ENCODE data around the gene RAB13. TPM values are rescaled to one million over a fixed set of nuclear protein-coding genes. Genes with fewer than 3 reads are reported as not detected.

The RAB13 gene
- total and polyA plus RNA-seq, 2 of the 8 experiments (the other 6 are each of a cell fraction or from before 2014, with no cell fraction given) = 70.5 to 157 TPM

DNA sequence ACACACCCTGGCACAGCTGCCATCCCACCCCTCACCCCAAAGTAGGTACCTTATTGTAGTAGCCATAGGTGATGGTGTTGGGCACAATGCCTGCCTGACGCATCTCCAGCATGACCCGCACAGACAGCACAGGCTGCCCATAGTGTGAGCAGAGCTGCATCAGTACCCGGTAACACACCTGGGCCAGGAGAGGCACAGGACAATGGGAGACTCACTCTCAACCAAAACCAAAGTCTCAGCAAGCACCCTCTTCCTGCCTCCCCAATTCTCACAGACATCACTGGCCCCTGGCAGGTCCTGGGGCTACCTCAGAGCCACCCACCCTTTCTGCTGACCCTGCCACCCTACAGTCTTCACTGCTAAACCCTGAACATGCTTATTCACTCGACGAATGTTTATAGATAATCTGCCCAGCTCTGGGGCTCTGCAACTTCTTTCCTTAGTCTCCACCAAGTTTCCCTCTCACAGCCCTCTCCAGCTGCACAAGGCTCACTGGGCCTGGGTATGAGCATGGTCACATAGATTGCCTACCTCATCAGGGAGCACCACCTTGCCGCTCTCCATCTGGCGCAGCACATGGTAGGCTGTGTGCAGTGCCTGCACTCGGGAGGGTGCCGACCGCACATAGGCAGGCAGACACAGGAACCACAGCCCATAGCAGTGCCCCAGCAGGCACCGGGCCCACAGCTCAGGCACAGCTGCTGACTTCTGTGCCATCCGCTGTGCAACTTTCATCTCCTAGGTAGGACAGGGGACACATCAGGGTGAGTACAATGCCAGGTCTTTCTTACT, 49.9 kb downstream of the RAB13 start:
- peaks cover 15 to 66% (median 51%) of the 10 kb centered on the region in 4 experiments for H3K36me3 ChIP-seq (ENCODE audit: control insufficient read depth in 2 of 4, insufficient read depth in 4 of 4, low read length in 3 of 4)
- no peak overlapping the region for H4K8ac ChIP-seq (ENCODE audit: extremely low read depth, insufficient read depth, low read length)
- H3K23me2 ChIP-seq (ENCODE audit: low read depth, low read length) = no peaks in the 10 kb centered on the region
- TF ChIP-seq SAP30 (IDR thresholded peaks at IDR 0.05; ENCODE audit: insufficient read depth, insufficient replicate concordance, low read length) = no peak
- TF ChIP-seq SUZ12 (IDR thresholded peaks at IDR 0.05; ENCODE audit: low read length) = no peak
- no peak for TF ChIP-seq BRCA1 (IDR thresholded peaks at IDR 0.05; ENCODE audit: low read depth, low read length)
- TF ChIP-seq GTF2F1 (IDR thresholded peaks at IDR 0.05; ENCODE audit: borderline replicate concordance, low read depth, low read length) = no peak
- H2AFZ ChIP-seq (ENCODE audit: low read length) = no peak overlapping the region
- ChIA-PET POLR2A (ENCODE audit: partially characterized antibody) (interaction anchor here (0.8 to 6.6 kb wide), 5 partner anchors 7 to 41 kb away, joined by 3 to 60 read pairs (median 8); partner anchors contain the start of genes DENND4B, GATAD2B and JTB), CTCF (ENCODE audit: partially characterized antibody) (interaction anchor here (1.8 kb wide), 1 partner anchor 13 kb away, joined by 5 read pairs; the partner anchor contains the start of gene GATAD2B)
- H2BK5ac ChIP-seq (ENCODE audit: low read depth, low read length) = no peak overlapping the region
- H2BK20ac ChIP-seq (ENCODE audit: low read length) = no peak overlapping the region
- H4K5ac ChIP-seq (ENCODE audit: insufficient read length, low read depth, low read length) = no peak overlapping the region
- no peak overlapping the region for H3K4me2 ChIP-seq (ENCODE audit: insufficient read depth in 1 of 2, low read depth in 2 of 2, low read length in 2 of 2)
- FAIRE-seq (no peak), DNase-seq (ENCODE audit: low read depth in 1 of 2, low spot score in 2 of 2) (no peak)
- H3K23ac ChIP-seq (ENCODE audit: insufficient read length) = no peak overlapping the region
- no peak overlapping the region for H3K56ac ChIP-seq (replicated peaks; ENCODE audit: insufficient read length, low read depth, low read length)
- no peak overlapping the region for H4K91ac ChIP-seq (replicated peaks; ENCODE audit: insufficient read length, low read length)
- no peak overlapping the region for H3K4ac ChIP-seq (replicated peaks; ENCODE audit: insufficient read length, low read depth, low read length)
- H2BK12ac ChIP-seq (ENCODE audit: low read depth, low read length) = no peak overlapping the region
- no peaks in the 10 kb centered on the region for H3K4me1 ChIP-seq (replicated peaks in 1 of 4; ENCODE audit: control insufficient read depth in 3 of 4, insufficient read depth in 4 of 4, low read length in 3 of 4)
- no peak overlapping the region for H2AK5ac ChIP-seq (ENCODE audit: low read depth, low read length)
- no peak overlapping the region for H2BK15ac ChIP-seq (ENCODE audit: low read length)
- H3K79me1 ChIP-seq (ENCODE audit: low read depth, low read length) = no peaks in the 10 kb centered on the region; the same call in 1 of the 2 replicates
- H3K9me3 ChIP-seq (ENCODE audit: insufficient read depth in 2 of 2, low read depth in 1 of 2, low read length in 1 of 2) = no peaks in the 10 kb centered on the region
- H3K79me2 ChIP-seq (ENCODE audit: control insufficient read depth in 1 of 2, insufficient read depth in 2 of 2, low read length in 2 of 2) = no peaks in the 10 kb centered on the region
- no peaks in the 10 kb centered on the region for H3K27me3 ChIP-seq (replicated peaks in 1 of 4; ENCODE audit: control insufficient read depth in 3 of 4, extremely low read depth in 1 of 4, insufficient read depth in 3 of 4, low read length in 3 of 4)
- no peak overlapping the region for H3K14ac ChIP-seq (ENCODE audit: insufficient read length)
- H3K27ac ChIP-seq (ENCODE audit: low read depth, low read length) = no peak overlapping the region
- H2BK120ac ChIP-seq (replicated peaks; ENCODE audit: low read depth, low read length) = no peak overlapping the region
- H3K4me3 ChIP-seq (ENCODE audit: extremely low read depth in 1 of 4, insufficient read depth in 2 of 4, low read depth in 3 of 4, low read length in 4 of 4) = no peak overlapping the region
- peaks cover 0 to 10% of the 10 kb centered on the region in 2 experiments for H4K20me1 ChIP-seq (replicated peaks in 1 of 2; ENCODE audit: control insufficient read depth in 1 of 2, insufficient read depth in 2 of 2, low read length in 2 of 2)
- no peak overlapping the region for H3K9ac ChIP-seq (replicated peaks in 1 of 4; ENCODE audit: extremely low read depth in 1 of 4, low read depth in 3 of 4, low read length in 3 of 4)
- no peak overlapping the region for H3K18ac ChIP-seq (ENCODE audit: extremely low read depth, low read length)
- 93% methylated on average over 12 of the region's 12 CpGs; no CpG with 5 or more reads in 1 of the 2 experiments for WGBS, 2 experiments (ENCODE audit: extremely low coverage in 1 of 2, insufficient coverage in 1 of 2, insufficient read length in 1 of 2, insufficient replicate concordance in 2 of 2, low coverage in 1 of 2, low lambda C conversion rate in 2 of 2, missing lambda C conversion rate in 1 of 2)

Data from H1 (cell line).